Vagina (tissue), 2 donors: Measurements from ENCODE around the gene ANKRD44. TPM values are rescaled to one million over a fixed set of nuclear protein-coding genes. Genes with fewer than 3 reads are reported as not detected.

Source experiments
- DNase-seq, 2 donors: peaks; one replicate each; pipeline ENCODE4 v3.0.0-alpha.2; 2017; ENCODE audit errors: extremely low spot score in 2 of 2
- H3K27ac ChIP-seq: fragments of 200-600 bp; sonication (generic); one replicate; pipeline ENCODE4 v1.5.1; 2019
- H3K27me3 ChIP-seq: fragments of 200-600 bp; sonication (generic); one replicate; pipeline ENCODE4 v1.5.1; 2019
- H3K36me3 ChIP-seq, 2 donors: fragments of 200-600 bp; sonication (generic); one replicate each; pipeline ENCODE4 v1.5.1; 2017 to 2019
- H3K4me1 ChIP-seq: fragments of 200-600 bp; sonication (generic); one replicate; pipeline ENCODE4 v1.5.1; 2019
- H3K4me3 ChIP-seq, 2 donors: fragments of 200-600 bp; sonication (generic); 1 replicate in 1 of 2; 2 replicates in 1 of 2; pipeline ENCODE4 v1.5.1; 2016 to 2019
- H3K9me3 ChIP-seq: fragments of 200-600 bp; sonication (generic); one replicate; pipeline ENCODE4 v1.5.1; 2019
- CTCF ChIP-seq, 3 experiments: fragments of 450-650 bp in 2 of 3; fragments of 200-600 bp in 1 of 3; sonication (generic) in 1 of 3; IDR thresholded peaks; one replicate each; pipeline ENCODE4 v1.5.1; 2017 to 2019; ENCODE audit warnings: antibody characterized with exemption in 3 of 3, mild to moderate bottlenecking in 2 of 3, moderate library complexity in 2 of 3
- POLR2A ChIP-seq, 2 donors: fragments of 450-650 bp; IDR thresholded peaks; one replicate each; pipeline ENCODE4 v1.6.1; 2017; ENCODE audit warnings: antibody characterized with exemption in 2 of 2, mild to moderate bottlenecking in 2 of 2, moderate library complexity in 2 of 2
- POLR2AphosphoS5 ChIP-seq, 2 donors: sonication (generic); formaldehyde crosslinking; IDR thresholded peaks; one replicate each; pipeline ENCODE4 v1.9.0; 2017; ENCODE audit warnings: antibody characterized with exemption in 2 of 2, mild to moderate bottlenecking in 2 of 2, low read depth in 1 of 2; ENCODE audit not compliant: insufficient read depth in 1 of 2
- intact Hi-C: fragments of 100-400 bp; cut with DNase I; formaldehyde crosslinking; loops from one replicate; pipeline ENCODE4 v1.15.1; 2023
- total RNA-seq: library from RNA; depleted of rRNA; stranded (reverse); fragments of >200 nt; gene quantifications from one replicate; pipeline ENCODE4 v1.2.3, GENCODE V29; 2016

Gene ANKRD44
- total RNA-seq, 1 donor from 2014 or later: 46.4 TPM

- Histone ChIP-seq H3K36me3 (no peaks in the 10 kb centered on the region), H3K4me1 (peaks cover 58% of the 10 kb centered on the region), H3K9me3 (no peaks in the 10 kb centered on the region), H3K27ac (no peak overlapping the region), H3K4me3 (no peak overlapping the region), H3K27me3 (no peaks in the 10 kb centered on the region)
- intact Hi-C loops: no loop called here
- DNase-seq: no peak
- no peak for TF ChIP-seq POLR2A (IDR thresholded peaks at IDR 0.05)
- no peak for TF ChIP-seq CTCF (IDR thresholded peaks at IDR 0.05)
- TF ChIP-seq POLR2AphosphoS5 (IDR thresholded peaks at IDR 0.05; ENCODE audit: insufficient read depth in 1 of 2, low read depth in 1 of 2): no peak
Observed at GRCh38 chr2:197161774-197162173, 148.8 kb downstream of the ANKRD44 start.

DNA sequence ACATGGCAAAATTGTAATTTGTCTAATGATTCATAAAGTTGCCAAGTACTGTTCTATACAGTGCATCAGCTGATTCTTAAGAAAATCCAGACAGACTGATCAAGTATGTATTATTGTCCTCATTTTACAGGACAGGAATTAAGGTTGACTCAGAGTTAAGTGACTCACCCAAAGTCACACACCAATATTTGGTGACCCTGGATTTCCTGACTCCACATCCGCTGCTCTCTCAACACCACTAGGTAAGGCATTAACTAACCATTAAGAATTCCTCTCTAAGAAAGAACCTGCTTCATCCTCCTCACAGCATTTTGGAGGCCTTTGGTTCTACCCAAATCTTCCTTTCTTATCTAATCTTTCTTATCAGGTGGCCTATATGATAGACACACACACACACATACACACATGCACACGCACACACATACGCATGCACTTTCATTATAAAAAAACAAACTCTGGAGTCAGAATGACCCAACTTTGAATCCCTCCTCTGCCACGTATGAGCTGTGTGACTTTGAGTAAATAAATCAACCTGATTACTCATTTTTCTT lies 150.8 kb downstream of the ANKRD44 start:
- no peaks in the 10 kb centered on the region for H3K27me3 ChIP-seq
- DNase-seq: no peak
- intact Hi-C loops: no loop called here
- H3K4me1 ChIP-seq: peaks cover 58% of the 10 kb centered on the region
- no peak overlapping the region for H3K4me3 ChIP-seq
- no peaks in the 10 kb centered on the region for H3K36me3 ChIP-seq
- H3K9me3 ChIP-seq: no peaks in the 10 kb centered on the region
- H3K27ac ChIP-seq: no peak overlapping the region
- no peak for TF ChIP-seq POLR2AphosphoS5 (IDR thresholded peaks at IDR 0.05; ENCODE audit: insufficient read depth in 1 of 2, low read depth in 1 of 2)
- no peak for TF ChIP-seq CTCF (IDR thresholded peaks at IDR 0.05)
- no peak for TF ChIP-seq POLR2A (IDR thresholded peaks at IDR 0.05)

DNA sequence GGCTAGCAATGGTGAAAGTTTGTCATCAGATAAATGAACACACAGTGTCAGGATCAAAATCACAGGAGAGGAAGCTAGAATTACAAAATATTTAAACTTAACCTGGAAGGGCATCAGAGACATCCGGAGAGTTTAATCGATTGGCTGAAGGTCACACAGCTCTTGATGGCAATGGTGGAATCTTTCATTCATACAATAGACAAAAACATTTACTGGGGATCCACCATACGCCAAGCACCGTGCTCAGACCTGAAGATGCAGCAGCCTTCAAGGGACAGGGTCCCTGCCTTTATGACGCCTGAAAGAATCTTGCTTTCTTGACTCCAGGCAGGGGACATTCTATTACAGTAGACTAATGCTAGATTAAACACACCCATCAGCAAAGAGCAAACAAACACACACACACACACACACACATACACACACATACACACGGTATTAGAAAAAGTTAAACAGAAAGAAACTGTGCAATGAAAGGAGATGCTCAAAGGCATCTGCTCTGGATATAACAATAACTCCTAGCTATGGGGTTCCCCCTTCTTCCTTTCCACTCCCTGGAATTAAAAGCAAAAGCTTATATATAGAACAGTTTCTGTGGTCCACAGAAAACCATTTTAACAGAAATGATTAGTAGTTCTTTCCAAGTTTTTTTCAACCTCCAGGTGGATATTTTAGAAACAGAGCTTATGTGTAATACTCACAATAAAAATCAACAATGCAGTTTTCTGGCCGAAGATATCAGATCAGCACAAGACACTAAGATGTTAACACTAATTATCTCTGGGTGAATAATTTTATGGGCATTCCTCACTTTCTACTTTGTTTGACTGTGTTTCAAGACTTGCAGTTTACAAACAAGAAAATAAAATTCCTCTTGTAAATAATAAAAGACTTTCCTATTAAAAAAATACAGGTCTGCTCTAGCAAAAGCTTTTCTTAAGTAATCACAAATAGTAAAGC lies 151.7 kb downstream of the ANKRD44 start:
- no peaks in the 10 kb centered on the region for H3K27me3 ChIP-seq
- H3K4me3 ChIP-seq: no peak overlapping the region
- H3K36me3 ChIP-seq: no peaks in the 10 kb centered on the region
- intact Hi-C loops: no loop called here
- no peak for DNase-seq
- TF ChIP-seq POLR2A (IDR thresholded peaks at IDR 0.05) (no peak), POLR2AphosphoS5 (IDR thresholded peaks at IDR 0.05; ENCODE audit: insufficient read depth in 1 of 2, low read depth in 1 of 2) (no peak), CTCF (IDR thresholded peaks at IDR 0.05) (no peak)
- peaks cover 51% of the 10 kb centered on the region for H3K4me1 ChIP-seq
- no peaks in the 10 kb centered on the region for H3K9me3 ChIP-seq
- H3K27ac ChIP-seq: no peak overlapping the region

DNA sequence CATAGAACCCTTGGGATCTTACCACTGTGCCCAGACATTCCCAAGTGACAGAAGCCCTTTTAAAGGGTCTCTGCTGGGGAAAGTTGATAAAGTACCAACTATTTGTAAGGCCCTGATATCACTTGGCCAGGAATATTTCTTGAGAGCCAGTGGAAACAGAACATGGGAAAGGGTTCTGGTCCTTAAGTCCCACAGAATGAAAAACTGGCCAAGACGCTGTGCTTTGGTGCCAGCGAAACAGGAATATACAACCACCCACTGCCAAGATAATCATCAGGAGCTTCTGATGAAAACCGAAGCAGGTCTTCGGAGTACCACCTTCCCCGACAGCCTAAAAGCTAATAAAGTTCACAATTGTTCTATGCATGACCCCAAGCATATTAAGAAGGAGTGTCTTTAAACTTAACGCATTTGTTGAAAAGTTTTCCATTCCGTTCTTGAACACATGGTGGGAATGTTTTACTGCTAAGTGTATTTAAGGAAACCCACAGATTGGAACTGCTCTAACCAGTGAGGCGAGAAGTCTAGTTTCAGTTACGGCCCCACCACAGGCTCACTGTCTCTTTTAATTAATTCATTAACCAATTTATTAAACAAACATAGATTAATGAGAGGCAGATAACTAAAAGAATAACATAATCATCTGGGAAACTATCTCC lies 152.6 kb downstream of the ANKRD44 start:
- no peaks in the 10 kb centered on the region for H3K27me3 ChIP-seq
- no peak overlapping the region for H3K4me3 ChIP-seq
- H3K27ac ChIP-seq: no peak overlapping the region
- DNase-seq: no peak
- H3K9me3 ChIP-seq: no peaks in the 10 kb centered on the region
- peaks cover 42% of the 10 kb centered on the region for H3K4me1 ChIP-seq
- no peaks in the 10 kb centered on the region for H3K36me3 ChIP-seq
- no peak for TF ChIP-seq POLR2AphosphoS5 (IDR thresholded peaks at IDR 0.05; ENCODE audit: insufficient read depth in 1 of 2, low read depth in 1 of 2)
- no peak for TF ChIP-seq CTCF (IDR thresholded peaks at IDR 0.05)
- intact Hi-C loops: no loop called here
